Measurements from ENCODE around the gene ECD. TPM values are rescaled to one million over a fixed set of nuclear protein-coding genes. Genes with fewer than 3 reads are reported as not detected.

The ECD gene
- total RNA-seq, 1 donor from 2014 or later: 15.8 TPM

DNA sequence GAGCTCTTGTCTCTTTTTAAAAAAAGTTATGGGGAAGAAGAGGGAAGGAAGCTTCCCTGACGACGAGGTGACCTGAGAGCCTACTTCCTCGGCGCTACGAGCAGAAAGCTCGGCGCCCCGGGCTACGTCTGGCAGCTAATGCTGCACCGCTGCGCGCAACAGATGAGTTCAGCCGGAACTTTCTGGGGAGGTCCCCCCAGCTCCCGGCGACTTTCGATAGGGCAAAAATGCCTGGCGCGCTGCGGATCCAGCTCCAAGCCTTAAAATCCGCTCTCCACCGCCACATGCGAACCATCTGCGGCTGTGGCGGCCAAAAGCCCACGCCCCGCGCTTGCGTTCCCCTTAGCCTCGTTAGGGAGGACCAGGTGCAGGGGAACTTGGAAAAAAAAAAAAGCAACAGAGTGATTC is 71.8 kb downstream of the ECD start:
- Histone ChIP-seq H3K9me3 (replicated peaks) (no peaks in the 10 kb centered on the region), H3K36me3 (peaks cover 6% of the 10 kb centered on the region), H3K27ac (replicated peaks) (peak overlapping the region; percentile 95), H3K27me3 (ENCODE audit: low read depth) (no peaks in the 10 kb centered on the region), H3K4me1 (peaks cover 69% of the 10 kb centered on the region), H3K4me3 (peak overlapping the region; percentile 78)
- intact Hi-C loops (cut with micrococcal nuclease): no loop called here
- TF ChIP-seq, protein P1, sequence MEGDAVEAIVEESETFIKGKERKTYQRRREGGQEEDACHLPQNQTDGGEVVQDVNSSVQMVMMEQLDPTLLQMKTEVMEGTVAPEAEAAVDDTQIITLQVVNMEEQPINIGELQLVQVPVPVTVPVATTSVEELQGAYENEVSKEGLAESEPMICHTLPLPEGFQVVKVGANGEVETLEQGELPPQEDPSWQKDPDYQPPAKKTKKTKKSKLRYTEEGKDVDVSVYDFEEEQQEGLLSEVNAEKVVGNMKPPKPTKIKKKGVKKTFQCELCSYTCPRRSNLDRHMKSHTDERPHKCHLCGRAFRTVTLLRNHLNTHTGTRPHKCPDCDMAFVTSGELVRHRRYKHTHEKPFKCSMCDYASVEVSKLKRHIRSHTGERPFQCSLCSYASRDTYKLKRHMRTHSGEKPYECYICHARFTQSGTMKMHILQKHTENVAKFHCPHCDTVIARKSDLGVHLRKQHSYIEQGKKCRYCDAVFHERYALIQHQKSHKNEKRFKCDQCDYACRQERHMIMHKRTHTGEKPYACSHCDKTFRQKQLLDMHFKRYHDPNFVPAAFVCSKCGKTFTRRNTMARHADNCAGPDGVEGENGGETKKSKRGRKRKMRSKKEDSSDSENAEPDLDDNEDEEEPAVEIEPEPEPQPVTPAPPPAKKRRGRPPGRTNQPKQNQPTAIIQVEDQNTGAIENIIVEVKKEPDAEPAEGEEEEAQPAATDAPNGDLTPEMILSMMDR (IDR thresholded peaks at IDR 0.05; ENCODE audit: borderline replicate concordance): no peak
- peak; percentile 68 for DNase-seq

DNA sequence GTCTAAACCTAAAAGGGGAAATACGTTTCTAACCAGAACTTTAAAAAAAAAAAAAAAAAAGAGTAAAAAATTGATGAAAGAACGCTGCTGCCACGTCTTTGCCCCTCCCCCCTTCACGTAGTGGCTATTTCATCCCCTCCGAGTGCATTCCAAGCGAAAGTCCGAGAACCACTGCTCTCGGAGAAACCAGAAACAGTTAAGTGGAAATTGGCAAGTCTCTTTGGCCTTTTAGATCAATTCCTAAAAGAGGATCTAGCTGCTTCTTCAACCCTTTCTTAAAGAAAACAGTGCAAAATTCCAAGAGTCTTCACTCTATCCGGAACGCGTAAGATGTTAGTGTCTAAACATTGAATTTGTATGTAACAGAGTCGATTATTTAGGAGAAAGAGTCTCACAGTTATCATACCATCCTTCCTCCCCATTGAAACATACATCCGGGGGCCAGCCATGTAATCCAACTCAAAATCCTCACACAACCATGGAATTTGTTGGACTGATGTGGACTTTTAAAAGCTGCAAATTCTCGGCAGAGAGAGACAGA is 72.3 kb downstream of the ECD start:
- Histone ChIP-seq H3K27ac (replicated peaks) (peak overlapping the region; percentile 95), H3K4me1 (peaks cover 74% of the 10 kb centered on the region), H3K36me3 (peaks cover under 1% of the 10 kb centered on the region), H3K4me3 (peak overlapping the region; percentile 78), H3K27me3 (ENCODE audit: low read depth) (no peaks in the 10 kb centered on the region), H3K9me3 (replicated peaks) (no peaks in the 10 kb centered on the region)
- intact Hi-C loops (cut with micrococcal nuclease): no loop called here
- DNase-seq: peak; percentile 42
- TF ChIP-seq, protein P1 (IDR thresholded peaks at IDR 0.05; ENCODE audit: borderline replicate concordance): no peak

DNA sequence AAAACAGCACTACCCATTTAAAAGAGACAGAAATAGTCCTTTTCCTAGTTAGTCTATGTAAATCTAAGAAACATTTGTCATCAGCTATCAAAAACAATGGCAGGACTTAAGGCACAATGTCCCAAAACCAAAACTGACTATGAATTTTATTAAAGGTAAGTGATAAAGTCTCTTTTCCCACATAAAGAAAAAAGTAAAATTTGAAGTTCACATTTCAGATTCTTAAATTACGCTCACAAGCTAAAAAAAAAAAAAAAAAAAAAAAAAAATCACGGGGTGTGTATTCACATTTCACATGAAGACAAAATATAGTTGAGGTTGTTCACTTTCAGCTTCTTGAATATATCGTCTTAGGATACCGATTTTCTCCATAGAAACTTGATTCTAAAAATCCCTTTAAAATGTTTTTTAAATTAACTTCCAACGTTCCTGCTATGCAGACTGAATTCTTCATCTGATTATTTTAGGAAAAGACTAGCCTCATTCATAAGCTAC is 72.8 kb downstream of the ECD start:
- intact Hi-C loops (cut with micrococcal nuclease): no loop called here
- TF ChIP-seq, protein P1 (IDR thresholded peaks at IDR 0.05; ENCODE audit: borderline replicate concordance): no peak
- H3K4me1 ChIP-seq: peaks cover 79% of the 10 kb centered on the region
- DNase-seq: no peak
- H3K4me3 ChIP-seq: peak overlapping the region; percentile 78
- no peaks in the 10 kb centered on the region for H3K36me3 ChIP-seq
- no peaks in the 10 kb centered on the region for H3K9me3 ChIP-seq (replicated peaks)
- no peaks in the 10 kb centered on the region for H3K27me3 ChIP-seq (ENCODE audit: low read depth)
- H3K27ac ChIP-seq (replicated peaks): peak overlapping the region; percentile 95

DNA sequence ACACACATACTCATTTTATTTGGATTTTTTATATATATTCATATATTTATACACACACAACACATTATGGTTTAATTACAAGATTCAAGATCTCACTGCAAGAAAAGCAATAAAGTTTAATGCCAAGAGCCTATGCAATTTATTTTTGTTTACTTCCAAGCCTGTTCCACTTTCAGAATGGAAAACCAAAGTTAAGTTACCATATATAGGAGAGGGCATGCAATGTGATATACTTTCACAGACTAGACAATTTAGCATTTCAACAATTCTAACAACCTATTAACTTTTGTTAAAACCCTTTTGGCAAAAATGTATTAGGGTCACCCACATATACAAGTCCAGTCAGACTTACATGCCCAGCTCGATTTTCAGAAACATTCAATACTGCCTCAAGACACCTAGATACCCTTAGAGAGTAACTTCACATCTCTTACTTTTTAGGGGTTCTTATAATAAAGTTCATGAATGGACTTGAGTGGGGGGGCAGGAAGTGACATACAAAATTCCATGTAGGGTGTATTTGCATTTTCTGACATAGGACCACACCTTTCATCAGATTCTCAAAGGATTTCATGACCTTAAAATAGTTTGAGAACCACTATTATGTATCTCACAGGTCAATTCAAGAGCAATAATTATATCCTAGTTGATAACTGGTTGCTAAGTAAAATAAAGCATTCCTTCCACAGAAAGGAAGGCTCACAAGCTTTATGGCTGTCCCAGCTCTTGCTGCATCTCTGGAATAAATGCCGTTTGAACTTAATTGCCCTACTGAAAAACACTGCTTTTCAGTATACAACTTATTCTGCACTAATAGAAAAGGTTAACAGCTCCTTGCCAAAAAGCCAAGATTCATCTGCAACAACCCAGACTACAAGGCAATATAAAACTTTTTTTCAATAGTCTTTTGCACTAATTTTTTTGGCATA is 73.6 kb downstream of the ECD start:
- H3K27me3 ChIP-seq (ENCODE audit: low read depth): no peaks in the 10 kb centered on the region
- H3K9me3 ChIP-seq (replicated peaks): no peaks in the 10 kb centered on the region
- no peaks in the 10 kb centered on the region for H3K36me3 ChIP-seq
- intact Hi-C loops (cut with micrococcal nuclease): no loop called here
- DNase-seq: no peak
- H3K4me3 ChIP-seq: peak overlapping the region; percentile 78
- peaks cover 80% of the 10 kb centered on the region for H3K4me1 ChIP-seq
- peak overlapping the region; percentile 95 for H3K27ac ChIP-seq (replicated peaks)
- TF ChIP-seq, protein P1 (IDR thresholded peaks at IDR 0.05; ENCODE audit: borderline replicate concordance): no peak

DNA sequence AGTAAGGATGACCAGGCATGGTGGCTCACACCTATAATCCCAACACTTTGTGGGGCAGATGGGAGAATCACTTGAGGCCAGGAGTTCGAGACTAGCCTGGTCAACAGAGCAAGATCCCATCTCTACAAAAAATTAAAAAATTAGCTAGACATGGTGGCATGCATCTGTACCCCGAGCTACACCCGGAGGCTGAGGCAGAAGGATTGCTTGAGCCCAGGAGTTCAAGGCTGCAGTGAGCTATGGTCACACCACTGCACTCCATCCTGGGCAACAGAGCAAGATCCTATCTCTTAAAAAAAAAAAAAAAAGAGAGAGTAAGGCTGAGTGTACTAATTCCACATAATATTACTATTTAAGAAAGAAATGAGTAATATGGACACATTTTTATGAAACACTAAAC is 75.0 kb downstream of the ECD start:
- peak overlapping the region; percentile 78 for H3K4me3 ChIP-seq
- H3K36me3 ChIP-seq: no peaks in the 10 kb centered on the region
- H3K27ac ChIP-seq (replicated peaks): peak overlapping the region; percentile 95
- TF ChIP-seq, protein P1 (IDR thresholded peaks at IDR 0.05; ENCODE audit: borderline replicate concordance): no peak
- no peaks in the 10 kb centered on the region for H3K9me3 ChIP-seq (replicated peaks)
- no peaks in the 10 kb centered on the region for H3K27me3 ChIP-seq (ENCODE audit: low read depth)
- no peak for DNase-seq
- intact Hi-C loops (cut with micrococcal nuclease): no loop called here
- H3K4me1 ChIP-seq: peaks cover 89% of the 10 kb centered on the region

Data from left ventricle myocardium inferior (tissue), 1 donor.